Common myeloid progenitor, CD34-positive (primary cell): ENCODE measurements around the gene TBX2.

Experiments
- CTCF ChIA-PET: fragments of 350-600 bp; sonication (Branson Sonifier 250); formaldehyde crosslinking; loops from one replicate; lab custom pipeline; 2021; ENCODE audit warnings: antibody characterized with exemption; lab: Charles Lee
- POLR2A ChIA-PET: fragments of 350-600 bp; sonication (Branson Sonifier 250); formaldehyde crosslinking; loops from one replicate; lab custom pipeline; 2021; ENCODE audit warnings: antibody characterized with exemption; lab: Charles Lee
- DNase-seq, 3 donors: peaks; one replicate each; pipeline versions ENCODE4 v3.0.0 to v3.0.0-alpha.2; 2013
- H3K27ac ChIP-seq, 2 experiments: 1 replicate in 1 of 2; 2 replicates in 1 of 2; pipeline ENCODE4 v1.7.0; 2013; ENCODE audit warnings: inconsistent platforms in 2 of 2, low read length in 2 of 2, mild to moderate bottlenecking in 2 of 2, low read depth in 1 of 2, moderate library complexity in 1 of 2; ENCODE audit not compliant: severe bottlenecking in 2 of 2, insufficient read depth in 1 of 2, poor library complexity in 1 of 2
- H3K27me3 ChIP-seq, 5 experiments: replicated peaks in 2 of 5; 1 replicate in 3 of 5; 2 replicates in 2 of 5; pipeline versions ENCODE4 v1.6.1 to v1.7.0; 2013; ENCODE audit warnings: low read length in 4 of 5, mild to moderate bottlenecking in 2 of 5, moderate library complexity in 2 of 5, inconsistent platforms in 1 of 5; ENCODE audit not compliant: insufficient read depth in 5 of 5, control insufficient read depth in 4 of 5
- H3K36me3 ChIP-seq, 4 experiments: 1 replicate in 2 of 4; 2 replicates in 2 of 4; pipeline versions ENCODE4 v1.6.1 to v1.7.0; 2013; ENCODE audit warnings: low read length in 3 of 4, control low read depth in 1 of 4, mild to moderate bottlenecking in 1 of 4; ENCODE audit not compliant: control insufficient read depth in 4 of 4, insufficient read depth in 4 of 4
- H3K4me1 ChIP-seq, 4 experiments: 1 replicate in 3 of 4; 2 replicates in 1 of 4; pipeline versions ENCODE4 v1.6.1 to v1.7.1; 2013; ENCODE audit warnings: low read length in 3 of 4, mild to moderate bottlenecking in 3 of 4, control low read depth in 1 of 4, inconsistent platforms in 1 of 4, moderate library complexity in 1 of 4; ENCODE audit not compliant: control insufficient read depth in 4 of 4, insufficient read depth in 4 of 4; ENCODE audit errors: control extremely low read depth in 1 of 4
- H3K4me3 ChIP-seq, 7 experiments: 1 replicate in 4 of 7; 2 replicates in 3 of 7; pipeline versions ENCODE4 v1.5.1 to v1.7.0; 2013; ENCODE audit warnings: mild to moderate bottlenecking in 7 of 7, low read length in 6 of 7, moderate library complexity in 6 of 7, inconsistent platforms in 2 of 7, low read depth in 2 of 7, control low read depth in 1 of 7; ENCODE audit not compliant: insufficient read depth in 4 of 7, control insufficient read depth in 1 of 7; ENCODE audit errors: extremely low read depth in 1 of 7
- H3K9me3 ChIP-seq, 5 experiments: 1 replicate in 4 of 5; 2 replicates in 1 of 5; pipeline versions ENCODE4 v1.6.1 to v1.7.1; 2013; ENCODE audit warnings: low read length in 4 of 5, mild to moderate bottlenecking in 2 of 5, inconsistent platforms in 1 of 5, low read depth in 1 of 5, moderate library complexity in 1 of 5; ENCODE audit not compliant: control insufficient read depth in 4 of 5, insufficient read depth in 2 of 5; ENCODE audit errors: control extremely low read depth in 1 of 5
- WGBS: methylation state at CpG from one replicate; pipeline ENCODE4 v1.1.5; 2013; ENCODE audit not compliant: insufficient coverage; 5-methylcytosine and 5-hydroxymethylcytosine counted together

Gene TBX2

DNA sequence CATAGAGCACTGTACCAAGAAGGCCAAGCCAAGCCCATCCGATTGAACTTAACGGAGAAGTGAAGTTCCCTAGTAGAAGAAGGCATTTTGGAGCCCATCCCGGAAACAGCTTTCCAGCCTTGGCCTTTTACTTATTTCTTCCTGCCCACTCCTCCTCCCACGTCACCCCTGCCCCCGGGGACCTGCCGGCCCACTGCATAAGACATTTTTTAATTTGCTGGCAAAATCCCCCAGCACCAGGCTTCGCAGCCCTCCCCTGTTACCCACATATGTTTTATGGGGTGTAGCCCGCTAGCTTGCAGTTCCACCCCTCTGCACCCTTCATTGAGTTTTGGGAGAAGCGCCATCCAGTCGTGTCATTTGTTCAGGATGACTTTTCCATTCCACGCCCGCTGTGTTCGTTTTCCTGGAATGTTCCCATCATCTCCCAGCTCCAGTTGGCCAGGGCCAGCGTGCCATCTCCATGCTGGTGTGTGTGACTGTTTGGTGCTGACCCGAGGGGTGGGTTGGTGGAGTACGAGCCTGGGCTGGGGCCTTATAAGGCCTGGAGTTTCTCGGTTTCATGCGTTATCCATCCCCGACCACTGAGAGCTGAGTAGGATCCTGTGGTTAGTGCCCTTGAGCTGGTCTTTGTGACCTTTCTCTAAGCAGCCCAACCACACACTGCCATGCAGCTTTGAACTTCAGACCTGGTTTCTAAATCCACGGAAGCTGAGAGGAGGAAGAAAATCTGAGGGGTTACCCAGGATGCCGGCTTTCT, 20.0 kb upstream of the TBX2 start:
- H3K4me1 ChIP-seq, result no peaks in the 10 kb centered on the region
- CTCF ChIA-PET, result interaction anchor here (3.6 kb wide), 1 partner anchor 11 kb away, joined by 13 read pairs; no protein-coding TSS in a partner anchor

DNA sequence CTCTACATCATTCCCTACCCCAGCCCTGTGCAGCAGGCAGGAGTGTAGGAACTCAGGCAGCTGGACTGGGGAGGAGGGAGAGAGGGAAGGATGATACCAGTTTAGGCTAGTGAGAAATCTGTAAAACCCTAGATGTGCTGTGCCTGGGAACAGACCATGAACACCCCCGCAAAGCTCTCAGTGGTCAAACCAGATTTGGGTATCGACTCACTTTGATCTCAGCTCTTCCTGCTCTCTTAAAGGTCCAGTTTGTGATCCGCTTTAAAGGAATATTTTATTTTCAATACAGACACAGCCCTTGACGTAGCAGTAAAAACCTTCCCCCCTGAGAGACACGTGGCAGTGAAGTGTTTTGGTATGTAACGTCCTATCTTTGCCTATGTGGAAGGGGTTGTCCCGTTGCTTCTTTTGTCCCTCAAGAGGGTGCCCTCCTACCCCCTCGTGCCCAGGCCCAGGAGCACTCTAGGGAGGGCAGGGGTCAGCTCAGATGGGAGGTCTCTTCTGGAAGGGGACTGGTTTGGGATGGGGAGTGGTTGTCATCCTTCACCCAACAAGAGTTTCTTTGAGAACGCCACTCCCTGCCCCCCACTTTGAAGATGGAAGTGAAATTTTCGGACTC, 19.3 kb upstream of the TBX2 start:
- Histone ChIP-seq H3K9me3 (no peaks in the 10 kb centered on the region), H3K4me1 (no peaks in the 10 kb centered on the region), H3K4me3 (no peak overlapping the region), H3K36me3 (no peaks in the 10 kb centered on the region), H3K27ac (no peak overlapping the region), H3K27me3 (no peaks in the 10 kb centered on the region)
- DNase-seq, result no peak
- 97% methylated on average over 5 of the region's 10 CpGs for WGBS
- ChIA-PET POLR2A (no interaction called here), CTCF (interaction anchor here (3.6 kb wide), 1 partner anchor 11 kb away, joined by 13 read pairs; no protein-coding TSS in a partner anchor)

More for the DNA sequence above, 20.0 kb upstream of the TBX2 start:
- 93% methylated on average over 10 of the region's 21 CpGs for WGBS
- POLR2A ChIA-PET, result no interaction called here
- H3K27ac ChIP-seq, result no peak overlapping the region
- no peaks in the 10 kb centered on the region for H3K27me3 ChIP-seq
- no peaks in the 10 kb centered on the region for H3K36me3 ChIP-seq
- no peak for DNase-seq
- H3K4me3 ChIP-seq, result no peak overlapping the region
- H3K9me3 ChIP-seq, result no peaks in the 10 kb centered on the region

DNA sequence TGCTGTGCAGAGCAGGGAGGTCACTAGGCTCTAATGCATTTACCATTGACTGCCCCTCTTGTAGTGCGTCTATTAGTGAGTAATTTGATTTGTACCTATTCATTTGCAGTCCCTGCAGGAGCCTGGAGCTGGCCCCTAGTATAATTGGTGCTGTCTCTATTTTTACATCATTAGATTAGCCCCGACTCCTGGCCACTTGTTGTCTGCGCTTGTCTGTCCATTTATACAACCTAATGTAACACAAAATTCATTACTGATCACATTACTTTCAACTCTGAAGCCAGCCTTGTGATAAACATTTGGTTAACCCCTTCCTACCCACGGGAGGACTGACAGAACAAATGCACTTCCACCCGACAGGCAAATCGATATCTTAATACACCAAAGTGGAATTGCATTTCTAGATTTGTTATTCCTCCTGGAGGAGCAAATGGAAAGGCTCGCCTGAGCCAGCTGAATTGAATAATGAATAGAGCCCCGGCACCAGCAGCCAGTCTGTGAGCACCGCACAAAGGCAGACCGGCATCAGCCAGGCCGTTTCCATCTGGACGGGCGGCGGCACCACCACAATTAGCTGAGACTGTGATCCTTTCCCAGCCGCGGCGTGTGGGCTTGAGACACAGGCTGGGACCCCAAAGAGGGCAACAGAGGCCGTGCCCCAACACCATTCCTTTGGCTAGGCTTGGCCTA, 18.7 kb upstream of the TBX2 start:
- CTCF ChIA-PET, result interaction anchor here (3.6 kb wide), 1 partner anchor 10 kb away, joined by 13 read pairs; no protein-coding TSS in a partner anchor
- no peaks in the 10 kb centered on the region for H3K4me1 ChIP-seq
- H3K9me3 ChIP-seq, result no peaks in the 10 kb centered on the region
- POLR2A ChIA-PET, result no interaction called here
- H3K36me3 ChIP-seq, result no peaks in the 10 kb centered on the region
- no peak for DNase-seq
- WGBS, result 98% methylated on average over 14 of the region's 18 CpGs
- H3K27me3 ChIP-seq, result no peaks in the 10 kb centered on the region
- H3K27ac ChIP-seq, result no peak overlapping the region
- H3K4me3 ChIP-seq, result no peak overlapping the region

DNA sequence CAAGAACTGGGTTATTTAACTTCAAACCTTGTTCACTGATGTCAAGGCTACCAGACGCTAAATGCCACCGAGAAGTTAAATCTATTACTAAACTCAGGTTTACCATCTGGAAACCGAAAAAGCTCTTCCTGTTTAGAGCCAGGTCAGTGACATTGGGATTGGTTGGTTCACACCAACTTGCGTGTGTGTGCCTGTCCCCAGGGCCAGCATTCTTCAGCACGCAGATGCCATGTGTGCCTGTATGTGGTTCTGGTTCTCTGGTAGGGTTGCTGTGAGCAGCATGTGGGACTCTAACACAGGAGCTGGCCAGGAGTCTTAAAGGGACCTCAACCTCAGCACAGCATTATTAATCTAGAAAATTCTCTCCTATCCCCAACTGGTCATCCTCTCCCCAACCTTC, 18.1 kb upstream of the TBX2 start:
- DNase-seq, result no peak
- ChIA-PET POLR2A (no interaction called here), CTCF (interaction anchor here (3.6 kb wide), 1 partner anchor 9 kb away, joined by 13 read pairs; no protein-coding TSS in a partner anchor)
- 88% methylated on average over 3 of the region's 5 CpGs for WGBS
- Histone ChIP-seq H3K4me1 (no peaks in the 10 kb centered on the region), H3K9me3 (no peaks in the 10 kb centered on the region), H3K27me3 (no peaks in the 10 kb centered on the region), H3K27ac (no peak overlapping the region), H3K36me3 (no peaks in the 10 kb centered on the region), H3K4me3 (no peak overlapping the region)

DNA sequence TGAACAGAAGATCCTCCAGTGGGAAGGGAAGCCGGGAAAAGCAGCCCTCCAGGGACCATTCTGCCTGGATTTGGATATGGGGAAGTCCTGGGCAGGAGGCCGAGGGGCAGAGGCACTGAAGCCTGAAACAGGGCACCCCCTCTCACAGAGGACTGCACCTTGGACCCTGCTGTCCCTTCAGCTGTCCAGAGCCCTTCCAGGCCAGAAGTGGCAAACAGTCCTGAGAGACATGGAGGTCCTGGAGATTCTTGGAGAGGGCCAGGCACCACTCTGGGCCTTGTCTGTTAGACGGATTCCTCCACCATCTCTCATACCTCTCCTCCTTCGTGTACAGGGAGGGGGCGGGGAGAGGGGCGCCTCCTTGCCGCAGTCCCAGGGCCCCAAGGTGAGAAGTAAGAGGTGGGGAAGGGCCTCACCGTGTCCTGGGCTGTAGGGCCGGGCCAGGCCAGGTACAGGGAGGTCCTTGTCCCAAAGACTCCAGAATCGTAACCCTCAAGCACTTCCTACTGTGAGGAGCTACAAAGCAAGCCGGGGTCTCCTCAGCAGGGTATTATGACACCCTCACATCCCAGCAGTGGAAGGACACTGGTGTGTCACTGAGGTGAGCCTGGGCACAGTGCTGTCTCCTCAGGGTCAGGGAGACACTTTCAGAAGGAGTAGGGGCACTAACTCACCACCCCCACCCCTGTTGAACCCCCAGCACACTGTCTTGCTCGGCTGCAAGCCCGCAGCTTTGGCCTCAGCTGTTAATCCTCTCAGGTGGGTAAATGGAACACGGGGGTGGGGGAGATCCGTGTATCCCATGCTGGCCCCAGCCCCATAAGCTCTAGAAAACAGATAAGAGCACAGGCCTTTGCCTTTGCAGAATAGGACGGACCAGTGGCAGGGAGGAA, 16.6 kb upstream of the TBX2 start:
- Histone ChIP-seq H3K4me3 (no peak overlapping the region), H3K4me1 (no peaks in the 10 kb centered on the region), H3K27ac (no peak overlapping the region), H3K36me3 (no peaks in the 10 kb centered on the region), H3K9me3 (no peaks in the 10 kb centered on the region), H3K27me3 (peaks cover 0 to 1% (median 0%) of the 10 kb centered on the region in 5 experiments)
- ChIA-PET CTCF (no interaction called here), POLR2A (no interaction called here)
- WGBS, result 98% methylated on average over 14 of the region's 16 CpGs
- no peak for DNase-seq

DNA sequence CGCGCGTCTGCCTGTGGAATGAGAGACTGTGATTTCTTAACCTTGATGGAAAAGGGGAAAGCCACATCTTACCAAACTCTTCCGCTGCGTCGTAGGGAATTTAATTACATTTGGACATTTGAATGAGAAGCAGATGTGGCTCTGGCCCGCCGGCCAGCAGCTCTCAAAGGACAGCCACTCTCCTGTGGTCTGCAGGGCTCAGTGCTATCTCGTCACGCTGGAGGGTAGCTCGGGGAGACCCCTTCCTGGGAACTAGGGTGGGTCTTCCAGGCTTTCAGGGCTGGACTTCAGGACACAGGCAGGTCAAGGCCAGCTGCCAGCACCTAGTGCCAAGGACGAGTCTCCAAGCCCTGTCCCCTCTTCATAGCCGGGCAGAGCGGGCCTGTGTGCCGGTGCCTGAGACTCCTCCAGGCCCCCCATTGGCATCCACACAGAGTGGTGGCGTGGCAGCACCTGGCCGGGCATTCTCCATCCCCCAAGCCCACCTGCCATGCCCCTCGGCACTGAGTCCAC, 15.9 kb upstream of the TBX2 start:
- ChIA-PET CTCF (no interaction called here), POLR2A (interaction anchor here (0.6 kb wide), 1 partner anchor 26 kb away, joined by 4 read pairs; no protein-coding TSS in a partner anchor)
- 95% methylated on average over 17 of the region's 18 CpGs for WGBS
- Histone ChIP-seq H3K4me1 (no peaks in the 10 kb centered on the region), H3K36me3 (no peaks in the 10 kb centered on the region), H3K9me3 (no peaks in the 10 kb centered on the region), H3K4me3 (no peak overlapping the region), H3K27me3 (peaks cover 0 to 1% (median 0%) of the 10 kb centered on the region in 5 experiments), H3K27ac (no peak overlapping the region)
- DNase-seq, result no peak
